Retinal pigment epithelial cell (primary cell): ENCODE data around the gene XDH.

ENCODE experiments used
- DNase-seq: peaks from one replicate; pipeline ENCODE4 v3.0.0-alpha.2; 2010; ENCODE audit warnings: low read depth
- H3K4me3 ChIP-seq: 2 replicates; pipeline ENCODE4 v1.5.1; 2011; ENCODE audit warnings: mild to moderate bottlenecking, low read length, control low read depth, moderate library complexity
- TF ChIP-seq, protein P1 (sequence below): conservative IDR thresholded peaks from 2 replicates; pipeline ENCODE4 v1.5.1; 2011; ENCODE audit warnings: low read depth, low read length, control low read depth, inconsistent platforms

The XDH gene

DNA sequence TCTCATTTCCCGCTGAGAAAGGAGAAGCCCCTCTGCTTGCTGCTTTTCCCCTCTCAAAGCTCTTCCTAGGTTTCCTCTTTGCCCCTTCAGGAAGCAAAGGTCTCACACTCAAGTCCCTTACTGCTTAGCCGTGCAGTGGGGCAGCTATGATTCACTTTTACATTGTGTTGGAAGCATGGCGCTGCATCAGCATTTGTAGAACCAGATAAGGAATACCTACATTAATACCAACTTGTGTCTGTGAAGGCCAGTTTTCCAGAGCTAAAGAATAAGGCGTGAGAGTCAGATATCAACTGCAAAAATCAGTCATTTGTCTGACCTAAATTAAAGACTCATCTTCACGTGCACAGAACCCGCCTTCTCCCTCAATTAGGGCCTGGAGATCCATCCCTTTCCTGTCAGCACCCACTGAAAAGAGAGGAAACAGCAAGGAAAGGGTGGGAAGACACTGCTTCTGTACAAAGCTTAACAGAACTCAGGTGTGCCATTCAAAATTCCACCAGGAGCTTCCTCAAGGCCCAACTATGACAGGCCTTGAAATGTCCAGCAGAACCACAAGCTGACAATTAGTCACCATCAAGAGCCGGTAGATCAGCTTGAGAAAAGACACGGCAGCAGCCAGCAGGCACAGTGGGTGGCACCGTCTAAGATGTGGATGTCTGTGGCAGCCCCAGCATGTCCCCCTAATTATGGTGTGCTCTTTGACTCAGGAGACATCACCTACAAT lies 16.1 kb upstream of the XDH start:
- no peak overlapping the region for H3K4me3 ChIP-seq
- no peak for DNase-seq
- TF ChIP-seq, protein P1, sequence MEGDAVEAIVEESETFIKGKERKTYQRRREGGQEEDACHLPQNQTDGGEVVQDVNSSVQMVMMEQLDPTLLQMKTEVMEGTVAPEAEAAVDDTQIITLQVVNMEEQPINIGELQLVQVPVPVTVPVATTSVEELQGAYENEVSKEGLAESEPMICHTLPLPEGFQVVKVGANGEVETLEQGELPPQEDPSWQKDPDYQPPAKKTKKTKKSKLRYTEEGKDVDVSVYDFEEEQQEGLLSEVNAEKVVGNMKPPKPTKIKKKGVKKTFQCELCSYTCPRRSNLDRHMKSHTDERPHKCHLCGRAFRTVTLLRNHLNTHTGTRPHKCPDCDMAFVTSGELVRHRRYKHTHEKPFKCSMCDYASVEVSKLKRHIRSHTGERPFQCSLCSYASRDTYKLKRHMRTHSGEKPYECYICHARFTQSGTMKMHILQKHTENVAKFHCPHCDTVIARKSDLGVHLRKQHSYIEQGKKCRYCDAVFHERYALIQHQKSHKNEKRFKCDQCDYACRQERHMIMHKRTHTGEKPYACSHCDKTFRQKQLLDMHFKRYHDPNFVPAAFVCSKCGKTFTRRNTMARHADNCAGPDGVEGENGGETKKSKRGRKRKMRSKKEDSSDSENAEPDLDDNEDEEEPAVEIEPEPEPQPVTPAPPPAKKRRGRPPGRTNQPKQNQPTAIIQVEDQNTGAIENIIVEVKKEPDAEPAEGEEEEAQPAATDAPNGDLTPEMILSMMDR = no peak

DNA sequence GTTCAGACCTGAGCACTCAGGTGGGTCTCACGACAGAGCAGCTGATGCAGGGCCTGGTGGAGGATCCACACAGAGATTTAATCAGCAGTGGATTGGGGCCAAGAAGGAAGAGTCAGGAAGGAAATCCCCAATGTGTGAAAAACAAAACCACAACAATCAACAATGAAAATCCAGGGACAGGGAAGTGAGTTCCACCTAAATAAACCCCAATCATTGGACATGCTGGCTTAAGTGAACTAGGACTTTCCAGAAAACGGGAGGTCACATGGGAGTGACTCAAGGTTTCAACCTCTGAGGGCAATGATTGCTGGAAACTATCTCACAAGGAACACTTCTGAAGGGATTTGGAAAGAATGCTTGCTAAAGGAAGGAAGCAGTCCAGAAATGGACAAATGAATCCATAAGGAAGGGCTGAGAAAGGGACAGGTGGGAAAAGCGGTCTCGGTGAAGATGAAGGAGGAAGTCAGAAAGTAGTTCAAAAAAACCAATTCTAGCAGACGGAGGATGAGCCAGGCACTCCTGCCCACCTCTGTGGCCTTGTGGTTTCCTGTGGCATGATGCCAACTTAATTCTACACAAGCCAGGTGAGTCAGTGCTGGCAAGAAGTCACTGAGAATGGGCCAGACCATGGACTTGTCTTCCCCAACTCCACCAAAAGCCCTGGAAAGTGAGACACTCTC lies 15.4 kb upstream of the XDH start:
- H3K4me3 ChIP-seq = no peak overlapping the region
- DNase-seq = no peak
- TF ChIP-seq, protein P1 = no peak

DNA sequence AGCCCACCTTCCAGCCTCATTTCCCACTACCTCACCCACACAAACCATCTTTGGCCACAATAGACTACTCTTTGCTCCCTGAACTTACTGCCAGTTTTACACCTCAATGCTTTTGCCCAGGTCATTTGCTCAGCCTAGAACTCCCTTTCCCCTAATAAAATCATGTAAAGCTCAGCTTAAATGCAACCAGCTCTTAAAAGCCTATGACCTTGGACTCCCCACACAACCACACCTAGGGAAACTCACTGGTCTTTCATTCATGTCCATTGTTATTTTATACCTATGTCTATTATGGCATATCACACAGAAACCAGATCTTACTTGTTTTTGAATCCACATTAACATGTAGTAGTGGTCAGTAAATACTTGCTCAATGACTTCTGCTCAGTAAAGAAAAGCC lies 14.5 kb upstream of the XDH start:
- TF ChIP-seq, protein P1 = no peak
- no peak overlapping the region for H3K4me3 ChIP-seq
- DNase-seq = no peak

DNA sequence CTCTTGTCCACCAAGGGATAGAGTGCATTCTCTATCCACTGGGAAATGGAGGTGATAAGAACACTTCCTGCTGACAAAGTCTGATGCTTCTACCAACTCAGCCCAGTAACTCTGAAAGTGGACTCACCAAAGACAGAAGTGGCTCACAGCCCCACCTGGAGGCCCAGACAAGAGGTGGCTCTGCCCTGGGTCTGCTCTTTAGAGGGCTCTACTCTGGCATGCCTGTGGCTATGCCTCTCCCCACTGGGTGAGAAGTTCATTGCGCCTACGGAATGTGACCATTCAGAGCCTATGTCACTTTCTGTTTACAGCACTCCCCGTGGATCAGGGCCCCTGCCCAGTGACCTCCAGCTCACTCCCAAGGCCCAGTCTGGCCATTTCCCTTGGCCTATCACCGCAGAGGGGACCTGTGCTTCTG lies 13.5 kb upstream of the XDH start:
- no peak overlapping the region for H3K4me3 ChIP-seq
- TF ChIP-seq, protein P1 = no peak
- DNase-seq = no peak

DNA sequence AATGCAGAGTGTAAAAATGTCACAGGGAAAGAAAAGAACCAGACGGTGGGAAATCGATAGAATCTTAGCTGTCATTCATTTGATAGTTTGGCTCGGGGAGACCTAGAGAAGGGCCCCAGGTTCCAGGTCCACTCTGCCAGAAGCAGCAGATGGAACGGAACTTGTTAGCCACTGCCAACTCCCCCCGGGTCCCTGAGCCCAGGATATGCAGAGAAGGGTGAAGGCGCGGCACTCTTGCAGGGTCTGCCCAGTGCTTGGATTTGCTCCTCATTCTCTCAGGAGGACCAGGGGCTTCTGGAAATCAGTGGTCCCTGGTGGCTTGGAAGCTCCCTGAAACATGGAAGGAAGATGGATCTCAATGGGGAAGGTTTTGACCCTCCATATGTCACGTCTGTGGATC lies 11.6 kb upstream of the XDH start:
- TF ChIP-seq, protein P1 = no peak
- no peak overlapping the region for H3K4me3 ChIP-seq
- DNase-seq = no peak

DNA sequence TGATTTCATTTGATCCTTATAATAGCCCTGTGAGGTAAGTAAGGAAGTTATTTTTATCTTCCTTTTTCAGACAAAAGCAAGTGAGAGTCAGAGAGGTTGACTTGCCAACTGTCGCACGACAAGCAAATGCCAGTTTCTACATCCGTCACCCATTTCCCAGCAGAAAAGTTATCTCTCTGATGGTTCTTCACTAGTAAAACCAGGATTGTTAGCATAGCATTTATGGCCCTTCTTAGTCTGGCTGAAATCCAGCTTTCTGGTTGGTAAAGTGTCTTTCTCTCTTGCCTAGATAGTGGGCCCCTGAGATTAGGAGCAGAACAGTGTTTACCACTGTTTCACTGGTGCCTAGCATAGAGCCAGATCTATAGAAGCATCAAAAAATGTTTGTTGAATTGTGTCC lies 7.1 kb upstream of the XDH start:
- no peak overlapping the region for H3K4me3 ChIP-seq
- TF ChIP-seq, protein P1 = no peak

DNA sequence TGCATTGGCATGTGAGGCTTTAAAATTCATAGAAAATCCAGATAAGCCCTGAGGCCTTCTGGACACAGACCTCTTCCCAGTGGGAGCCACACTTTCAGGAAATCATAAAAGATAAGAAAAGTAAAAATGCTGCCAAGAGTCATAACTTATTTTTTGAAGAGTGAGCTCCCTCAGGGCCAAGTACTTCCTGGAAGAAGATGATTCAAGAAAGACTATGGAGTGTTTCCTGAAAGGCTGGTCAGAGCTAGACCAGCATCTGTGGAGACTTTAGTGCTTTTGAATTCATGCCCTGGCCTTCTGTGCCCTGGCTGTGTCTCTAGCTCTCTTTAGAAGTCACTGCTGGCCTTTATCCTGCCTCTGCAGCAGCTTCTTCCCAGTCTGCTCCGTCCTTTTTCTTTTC lies 6.4 kb upstream of the XDH start:
- no peak for DNase-seq
- no peak overlapping the region for H3K4me3 ChIP-seq
- TF ChIP-seq, protein P1 = no peak

More for the DNA sequence above, 7.1 kb upstream of the XDH start:
- DNase-seq = no peak
